HG02981 (cell line): ENCODE measurements around the gene F2.
A peak's percentile ranks its signal among the peaks of the same experiment; 100 is the strongest.
"Not testable (repeated sequence)": the region's sequence is repeated elsewhere in the genome, so short reads cannot be mapped to it uniquely, and the experiment has no call there.

Experiments used
- ATAC-seq: cut with Tn5 transposase; IDR thresholded peaks from one replicate; pipeline ENCODE4 v1.9.1; 2021; ENCODE audit warnings: mild to moderate bottlenecking, moderate library complexity; ENCODE audit not compliant: unreplicated experiment

The F2 gene

GRCh38 chr11:46682773-46683752 is 36.0 kb upstream of the F2 start:
- no peak for ATAC-seq

DNA sequence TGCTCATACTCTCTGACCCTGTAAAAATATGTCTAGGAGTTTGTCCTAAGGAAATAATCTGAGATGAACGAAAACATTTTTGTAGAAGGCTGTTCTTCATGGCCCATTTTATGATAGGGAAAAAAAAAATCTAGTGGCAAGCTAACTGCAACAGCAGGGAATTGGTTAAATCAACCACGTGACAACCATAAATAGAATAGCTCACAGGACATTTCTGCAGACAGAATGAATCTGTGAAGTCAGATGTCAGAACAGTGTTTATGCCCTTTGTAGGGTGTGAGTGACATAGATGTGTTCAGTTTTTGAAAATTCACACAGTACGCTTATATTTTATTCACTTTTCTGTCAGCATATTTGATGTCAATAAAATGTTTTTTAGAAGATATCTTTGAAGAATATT is 34.6 kb upstream of the F2 start:
- no peak for ATAC-seq

DNA sequence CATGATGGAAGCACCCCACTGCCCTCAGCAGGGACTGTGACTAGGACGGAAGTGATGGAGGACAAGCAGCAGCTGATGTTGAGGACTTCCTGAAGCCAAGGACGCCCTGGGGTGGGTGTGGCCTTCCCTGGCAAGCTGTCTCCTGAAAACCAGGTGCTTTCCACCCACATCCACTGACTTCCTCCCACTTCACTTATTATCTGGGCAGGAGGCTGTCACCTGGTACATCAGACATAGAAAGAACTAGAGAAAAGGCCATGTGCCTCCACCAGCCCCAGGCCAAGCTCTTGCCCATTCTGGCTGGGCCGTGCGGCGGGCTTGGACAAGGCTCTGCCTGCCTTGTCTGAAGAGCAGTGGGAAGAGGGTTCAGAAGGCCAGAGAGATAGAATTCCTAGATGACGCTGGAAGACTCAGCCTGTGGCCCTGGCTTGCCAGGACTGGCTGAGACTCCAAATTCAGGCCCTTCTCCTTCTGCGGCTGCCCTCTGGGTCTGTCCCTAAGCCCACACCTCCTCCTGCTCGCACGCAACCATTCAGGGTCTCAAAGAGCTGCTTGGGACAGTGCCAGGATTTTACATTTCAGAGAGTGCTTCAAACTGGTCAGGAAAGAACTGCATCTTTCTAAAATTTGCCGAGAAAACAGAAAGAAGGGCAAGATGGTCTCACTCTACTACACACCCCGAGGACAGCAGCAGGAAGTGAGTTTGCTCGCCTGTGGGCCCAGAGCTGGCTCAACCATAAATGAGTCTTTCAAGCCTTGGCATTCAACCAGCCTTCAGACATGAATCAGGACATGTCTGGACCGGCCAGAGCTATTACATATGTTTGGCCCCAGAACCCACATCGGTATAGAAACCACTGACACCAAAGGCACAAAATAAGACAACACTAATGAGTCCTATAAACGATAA is 31.9 kb upstream of the F2 start:
- ATAC-seq, result no peak

- no peak for ATAC-seq
Observed at GRCh38 chr11:46690702-46691101, 28.3 kb upstream of the F2 start.

- no peak for ATAC-seq
Observed at GRCh38 chr11:46692450-46692849, 26.6 kb upstream of the F2 start.

GRCh38 chr11:46693597-46694012 is 25.4 kb upstream of the F2 start:
- ATAC-seq, result no peak

- no peak for ATAC-seq
Observed at GRCh38 chr11:46694072-46694471, 24.9 kb upstream of the F2 start.

- ATAC-seq, result no peak
Observed at GRCh38 chr11:46694607-46695006, 24.4 kb upstream of the F2 start.

DNA sequence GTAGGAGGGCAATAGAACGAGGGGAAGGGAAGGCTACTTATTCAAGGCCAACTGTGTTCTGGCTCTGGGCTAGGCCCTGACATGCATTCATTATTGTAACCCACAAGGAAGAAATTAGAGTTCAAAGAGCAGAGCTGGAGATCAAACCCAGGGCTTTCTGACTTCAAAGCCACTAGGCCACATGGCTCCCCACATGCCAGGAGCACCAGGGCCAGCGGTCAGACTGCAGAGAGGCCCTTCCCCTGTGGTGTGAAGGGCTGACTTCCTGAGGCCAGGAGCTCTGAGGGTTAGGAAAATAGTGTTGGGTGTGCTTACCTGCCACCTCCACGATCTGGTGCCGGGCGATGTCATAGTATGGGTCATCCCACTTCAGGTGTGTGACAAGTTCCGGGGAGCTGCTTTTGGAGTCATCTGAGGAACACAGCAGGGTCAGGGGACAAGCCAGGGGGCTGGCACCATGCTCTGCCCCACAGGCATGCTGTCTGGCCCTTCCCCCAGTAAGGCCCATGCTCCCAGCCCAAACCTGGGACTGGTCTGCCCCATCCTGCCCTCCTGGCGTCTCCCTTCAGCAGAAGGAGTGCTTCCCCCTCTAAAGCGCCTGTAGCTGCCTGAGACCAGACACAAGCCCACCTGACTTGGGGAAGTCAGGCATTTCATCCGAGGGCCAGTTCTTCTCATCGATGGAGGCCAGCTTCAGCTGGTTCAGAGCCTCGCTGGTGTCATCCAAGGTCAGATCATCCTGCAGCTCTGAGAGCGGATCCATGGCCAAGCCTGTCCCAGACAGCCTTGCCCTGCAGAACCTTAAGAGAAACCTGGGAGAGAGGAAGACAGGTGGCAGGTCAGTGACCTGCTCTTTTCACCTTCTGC is 23.4 kb upstream of the F2 start:
- ATAC-seq, result no peak

GRCh38 chr11:46696212-46696558 is 22.8 kb upstream of the F2 start:
- no peak for ATAC-seq

- ATAC-seq, result no peak
Observed at GRCh38 chr11:46697303-46697702, 21.7 kb upstream of the F2 start.

- no peak for ATAC-seq
Observed at GRCh38 chr11:46697723-46698122, 21.3 kb upstream of the F2 start.

DNA sequence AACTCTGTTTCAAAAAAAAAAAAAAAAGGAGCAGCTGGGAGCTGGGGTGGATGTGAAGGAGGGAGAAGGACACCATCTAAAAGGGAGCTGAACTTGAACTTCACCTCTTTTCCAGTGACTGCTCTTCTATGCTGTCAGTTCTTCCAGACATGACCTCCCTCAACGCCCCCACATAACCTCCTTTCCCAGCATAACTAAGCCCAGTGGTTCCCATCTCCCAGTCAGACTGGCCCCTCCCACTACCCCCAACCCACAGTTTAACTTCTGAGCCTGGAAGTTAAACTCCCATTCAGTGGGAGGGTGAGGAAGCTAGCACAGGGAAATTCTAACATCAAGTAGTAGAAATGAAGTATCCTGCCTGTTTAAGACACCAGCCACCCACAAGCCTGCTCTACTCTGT is 20.4 kb upstream of the F2 start:
- ATAC-seq, result no peak

DNA sequence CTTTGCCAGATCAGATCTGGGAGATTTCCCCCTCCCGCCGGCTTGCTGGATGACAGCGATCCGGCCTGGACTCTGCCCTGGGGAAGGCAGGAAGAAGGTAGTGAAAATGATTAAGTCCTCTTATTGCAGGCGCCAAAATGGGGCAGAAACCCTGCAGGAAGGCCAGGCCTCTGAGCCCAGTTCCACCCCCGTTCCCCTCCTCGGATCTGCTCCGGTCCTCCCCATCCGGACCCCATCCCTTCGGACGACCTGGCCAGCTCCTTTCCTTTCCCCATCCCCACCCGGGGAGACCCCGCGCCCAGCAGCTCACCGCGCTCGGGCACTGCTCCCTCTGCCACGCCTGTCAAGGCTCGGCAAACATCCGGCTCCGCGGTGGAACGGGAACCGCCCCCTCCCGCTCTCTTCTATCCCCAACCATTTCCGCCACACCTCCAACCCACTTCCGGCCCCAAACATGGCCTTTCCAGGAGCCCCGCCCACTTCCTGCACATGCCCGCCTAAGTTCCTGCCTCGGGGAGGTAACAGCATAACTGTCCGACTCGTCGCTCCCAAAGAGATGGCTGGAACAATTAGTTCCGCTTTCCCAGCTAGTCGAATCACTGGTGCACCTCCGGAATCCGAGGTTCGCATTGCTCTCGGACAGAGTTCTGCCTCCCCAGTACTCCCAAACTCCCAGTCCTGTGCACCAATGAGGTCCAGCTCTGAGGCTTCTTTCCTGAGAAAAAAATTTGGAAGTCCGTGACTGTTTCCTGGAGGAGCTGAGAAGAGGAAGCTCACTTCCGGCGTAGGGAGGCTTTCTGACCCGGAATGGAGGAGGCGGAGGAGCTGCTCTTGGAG is 18.6 kb upstream of the F2 start, which contains the start of the genes ARHGAP1 and ZNF408:
Gene ARHGAP1, minus strand, starts transcription at position 379 of the 837 bp plus-strand sequence. CDS start 4,512 bp downstream, outside the sequence.
Gene ZNF408, plus strand, starts transcription at position 791 of the 837 bp plus-strand sequence. Its CDS starts 17 bp downstream, at position 808.
- peak; percentile 86 for ATAC-seq

DNA sequence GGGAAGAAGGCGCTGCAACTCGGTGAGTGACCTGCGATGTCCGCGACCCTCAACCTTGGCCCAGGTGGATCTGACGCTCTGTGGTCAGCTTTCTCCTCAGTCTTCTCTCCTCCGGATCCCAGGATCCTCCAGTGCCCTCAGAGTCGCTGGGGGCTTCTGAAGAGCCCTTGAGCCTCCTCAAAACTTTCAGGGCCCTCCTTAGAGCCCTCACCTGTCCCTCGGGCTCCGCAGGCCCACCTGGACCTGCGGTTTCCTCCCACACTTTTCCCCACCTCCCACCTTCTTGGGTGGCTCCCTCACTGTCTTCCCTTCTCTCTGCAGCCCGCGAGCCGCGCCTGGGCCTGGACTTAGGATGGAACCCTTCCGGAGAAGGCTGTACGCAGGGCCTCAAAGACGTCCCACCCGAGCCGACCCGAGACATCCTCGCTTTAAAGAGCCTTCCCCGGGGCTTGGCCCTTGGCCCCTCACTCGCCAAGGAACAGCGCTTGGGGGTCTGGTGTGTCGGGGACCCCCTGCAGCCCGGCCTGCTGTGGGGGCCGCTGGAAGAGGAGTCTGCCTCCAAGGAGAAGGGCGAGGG is 17.8 kb upstream of the F2 start:
- no peak for ATAC-seq

GRCh38 chr11:46705070-46705688 is 13.8 kb upstream of the F2 start:
- ATAC-seq, result no peak

- ATAC-seq, result no peak
Observed at GRCh38 chr11:46706886-46707285, 12.1 kb upstream of the F2 start.

GRCh38 chr11:46709351-46709750 is 9.7 kb upstream of the F2 start:
- ATAC-seq, result not testable (repeated sequence)

- no peak for ATAC-seq
Observed at GRCh38 chr11:46710821-46711269, 8.2 kb upstream of the F2 start.
